Hepatic stellate cell (primary cell): ENCODE results near the gene FBXO30.
A peak's percentile ranks its signal among the peaks of the same experiment; 100 is the strongest.

Source experiments
- DNase-seq: peaks from one replicate; pipeline ENCODE4 v3.0.0; 2011; ENCODE audit warnings: low spot score

Gene FBXO30, protein sequence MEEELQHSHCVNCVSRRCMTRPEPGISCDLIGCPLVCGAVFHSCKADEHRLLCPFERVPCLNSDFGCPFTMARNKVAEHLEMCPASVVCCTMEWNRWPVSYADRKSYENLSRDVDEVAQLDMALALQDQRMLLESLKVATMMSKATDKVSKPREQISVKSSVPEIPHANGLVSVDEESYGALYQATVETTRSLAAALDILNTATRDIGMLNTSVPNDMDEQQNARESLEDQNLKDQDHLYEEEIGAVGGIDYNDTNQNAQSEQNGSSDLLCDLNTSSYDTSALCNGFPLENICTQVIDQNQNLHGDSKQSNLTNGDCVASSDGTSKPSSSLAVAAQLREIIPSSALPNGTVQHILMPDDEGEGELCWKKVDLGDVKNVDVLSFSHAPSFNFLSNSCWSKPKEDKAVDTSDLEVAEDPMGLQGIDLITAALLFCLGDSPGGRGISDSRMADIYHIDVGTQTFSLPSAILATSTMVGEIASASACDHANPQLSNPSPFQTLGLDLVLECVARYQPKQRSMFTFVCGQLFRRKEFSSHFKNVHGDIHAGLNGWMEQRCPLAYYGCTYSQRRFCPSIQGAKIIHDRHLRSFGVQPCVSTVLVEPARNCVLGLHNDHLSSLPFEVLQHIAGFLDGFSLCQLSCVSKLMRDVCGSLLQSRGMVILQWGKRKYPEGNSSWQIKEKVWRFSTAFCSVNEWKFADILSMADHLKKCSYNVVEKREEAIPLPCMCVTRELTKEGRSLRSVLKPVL

DNA sequence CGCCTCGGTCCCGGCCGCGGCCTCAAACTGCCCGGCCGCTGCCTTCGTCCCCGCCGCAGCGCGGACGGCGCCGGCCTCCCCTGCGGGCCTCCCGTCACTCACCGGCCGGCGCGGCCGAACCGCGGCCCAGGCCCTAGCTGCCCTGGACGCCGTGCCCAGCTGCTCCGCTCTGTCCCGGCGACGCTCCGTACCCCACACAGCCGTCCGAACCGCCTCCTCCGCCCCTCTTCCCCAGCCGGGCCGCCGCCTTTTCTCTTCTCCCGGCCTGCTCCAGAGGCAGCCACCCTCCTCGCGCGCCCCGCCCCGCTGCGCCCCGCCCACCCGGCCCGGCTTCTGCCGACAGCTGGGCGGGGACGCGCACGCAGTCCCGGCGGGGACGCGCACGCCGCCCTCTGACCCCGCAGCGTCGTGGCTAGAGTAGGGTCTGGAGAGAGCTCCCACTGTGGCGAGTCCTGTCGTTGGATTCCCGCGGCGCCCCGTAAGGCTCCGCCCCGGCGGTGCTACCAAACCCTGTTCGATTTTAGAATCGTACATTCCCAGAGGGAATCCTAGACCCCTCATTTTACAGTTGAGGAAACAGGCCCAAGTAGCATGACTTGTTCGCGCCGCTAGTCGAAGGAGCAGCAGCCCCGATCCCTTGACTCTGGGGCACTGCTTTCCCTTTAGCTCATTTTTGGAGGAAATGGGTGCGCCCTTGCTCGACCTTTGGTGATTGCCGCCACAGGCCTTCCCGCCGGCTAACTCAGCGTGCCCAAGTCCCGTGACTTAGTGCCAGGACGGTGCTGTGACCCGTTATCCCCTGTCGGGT is at the start of gene FBXO30:
FBXO30 (minus strand) TSS at position 295 of the 808 bp plus-strand sequence. CDS start 8,390 bp downstream, outside the sequence.
- peak; percentile 80 for DNase-seq

DNA sequence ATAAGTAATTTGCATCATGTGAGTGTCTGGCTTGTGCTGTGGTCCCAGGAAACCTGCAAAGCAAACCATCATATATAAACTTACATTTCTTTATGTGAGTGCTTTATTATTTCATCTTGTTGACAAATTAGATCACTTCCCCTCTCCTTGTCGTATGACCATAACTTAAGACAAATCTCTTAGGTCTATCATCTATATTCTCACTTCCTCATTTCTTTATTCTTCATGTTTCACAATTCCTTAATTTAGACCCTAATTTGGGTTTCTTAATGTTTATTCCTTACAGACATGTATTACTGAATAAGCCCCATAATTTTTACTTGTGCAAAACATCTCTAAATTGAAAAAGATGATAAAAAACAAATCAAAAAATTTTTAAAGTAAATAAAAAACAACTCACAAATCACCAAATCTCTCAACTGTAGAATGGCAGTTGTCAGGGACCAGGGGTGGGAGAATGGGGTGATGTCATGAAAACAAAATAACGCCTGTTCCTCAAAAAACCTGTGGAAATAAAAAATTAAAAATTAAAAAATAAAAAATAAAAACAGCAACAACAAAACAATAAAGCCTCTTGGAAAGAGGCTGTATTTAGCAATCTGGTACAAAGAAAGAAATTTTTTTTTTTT is 49.5 kb upstream of the FBXO30 start:
- DNase-seq: no peak

DNA sequence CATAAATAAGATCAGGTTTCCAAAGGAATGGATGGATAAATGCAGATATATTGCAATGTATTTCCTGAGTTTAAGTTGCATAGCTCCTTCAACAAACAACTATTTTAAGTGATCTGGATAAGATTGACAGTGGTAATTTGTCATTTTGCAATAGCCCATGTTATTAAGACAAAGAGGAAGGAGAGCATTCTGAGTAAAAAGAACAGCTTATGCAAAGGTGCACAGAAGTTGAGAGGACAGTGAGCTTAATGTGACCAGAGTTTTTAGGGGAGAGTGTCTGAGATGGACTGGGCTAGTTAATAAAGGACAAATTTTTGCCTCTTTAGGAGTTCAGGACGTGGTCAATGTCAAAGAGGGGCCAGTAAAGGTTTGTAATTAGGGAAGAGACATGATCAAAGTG is 48.8 kb upstream of the FBXO30 start:
- DNase-seq: no peak

DNA sequence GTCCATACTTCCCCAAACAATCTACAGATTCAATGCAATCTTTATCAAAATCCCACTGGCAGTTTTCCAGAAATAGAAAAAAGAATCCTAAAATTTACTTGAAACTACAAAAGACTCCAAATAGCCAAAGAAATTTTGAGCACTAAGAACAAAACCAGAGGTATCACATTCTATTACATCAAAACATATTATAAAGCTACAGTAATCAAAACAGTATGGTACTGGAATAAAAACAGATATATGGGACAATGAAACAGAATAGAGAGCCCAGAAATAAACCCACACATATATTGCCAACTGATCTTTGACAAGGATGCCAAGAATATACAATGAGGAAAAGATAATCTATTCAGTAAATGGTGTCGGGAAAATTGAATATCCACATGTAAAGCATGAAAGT is 46.0 kb upstream of the FBXO30 start:
- no peak for DNase-seq

DNA sequence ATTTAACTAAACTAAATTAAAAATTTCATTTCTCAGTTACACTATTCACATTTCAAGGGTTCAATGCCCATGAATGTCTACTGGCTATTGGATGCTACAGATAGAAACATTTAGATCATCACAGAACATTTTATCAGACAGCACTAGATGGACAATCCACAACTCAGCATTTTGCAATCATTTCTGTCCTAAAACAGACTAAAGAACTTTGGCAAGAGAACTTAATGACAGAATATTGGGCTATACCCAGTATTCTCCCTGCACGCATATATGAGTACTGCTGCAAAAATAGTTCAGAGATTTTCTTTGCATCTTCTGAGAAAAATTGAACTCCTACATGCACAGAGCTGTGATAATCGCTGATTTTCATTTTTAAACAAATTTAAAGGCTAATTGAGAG is 36.1 kb upstream of the FBXO30 start:
- DNase-seq: no peak

DNA sequence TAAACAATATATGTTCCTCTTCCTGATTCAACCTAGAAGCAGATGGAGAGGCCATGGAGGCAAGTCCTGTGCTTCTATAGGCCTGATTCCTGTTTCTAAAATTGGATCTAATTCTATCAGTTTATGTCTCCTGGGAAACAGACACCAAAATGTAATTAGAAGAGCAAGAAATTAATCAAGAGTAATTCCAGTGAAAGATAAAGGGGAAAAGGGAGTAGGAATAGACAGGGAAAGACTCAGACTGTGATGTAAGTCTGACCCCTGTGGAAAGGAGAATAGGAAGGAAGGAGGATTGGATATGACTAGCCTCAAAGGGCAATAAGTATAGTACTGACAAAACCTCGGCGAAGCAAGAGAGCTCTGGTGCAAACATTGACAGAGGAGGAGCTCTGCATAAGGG is 33.9 kb upstream of the FBXO30 start:
- no peak for DNase-seq

DNA sequence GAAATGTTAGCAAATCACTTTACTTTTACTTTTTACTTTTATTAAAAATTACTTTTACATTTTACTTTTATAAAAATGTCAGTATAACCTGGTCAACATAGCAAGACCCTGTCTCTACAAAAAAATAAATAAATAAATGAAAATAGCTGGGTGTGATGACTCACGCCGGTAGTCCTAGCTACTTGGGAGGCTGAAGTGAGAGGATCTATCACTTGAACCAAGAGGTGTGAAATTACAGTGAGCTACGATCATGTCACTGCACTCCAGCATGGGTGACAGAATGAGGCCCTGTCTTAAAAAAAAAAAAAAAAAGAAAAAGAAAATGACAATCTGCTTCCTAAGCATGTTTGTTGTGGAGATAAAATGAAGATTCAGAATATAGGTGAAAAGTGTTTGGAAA is 31.0 kb upstream of the FBXO30 start:
- no peak for DNase-seq

DNA sequence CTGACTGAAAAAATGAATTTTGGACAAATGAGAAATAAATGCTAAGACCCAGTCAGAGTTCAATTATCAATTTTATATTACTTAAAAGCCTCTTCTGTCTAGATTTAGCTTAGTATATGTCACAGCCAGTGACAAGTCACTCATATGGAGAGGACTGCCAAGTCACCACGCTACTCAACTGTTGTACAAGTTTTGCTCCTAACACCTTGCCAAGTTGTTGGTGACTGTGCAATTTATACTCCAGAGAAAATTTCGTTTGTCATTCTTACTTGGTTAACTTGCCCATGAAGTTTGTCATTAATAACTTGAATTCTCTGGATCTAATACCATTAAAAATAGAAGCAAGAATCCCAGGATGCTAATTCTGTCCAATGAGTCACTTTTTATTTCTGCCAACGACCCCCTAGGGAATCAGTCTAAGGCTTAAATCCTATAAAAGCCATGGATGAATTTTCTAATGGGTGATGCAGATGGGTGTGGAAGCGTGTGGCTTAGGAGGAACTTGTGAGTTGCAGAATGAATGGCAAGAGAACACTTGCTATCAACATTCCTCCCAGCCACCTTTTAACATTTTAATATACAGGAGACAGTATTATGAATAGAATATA is 30.4 kb upstream of the FBXO30 start:
- DNase-seq: no peak

DNA sequence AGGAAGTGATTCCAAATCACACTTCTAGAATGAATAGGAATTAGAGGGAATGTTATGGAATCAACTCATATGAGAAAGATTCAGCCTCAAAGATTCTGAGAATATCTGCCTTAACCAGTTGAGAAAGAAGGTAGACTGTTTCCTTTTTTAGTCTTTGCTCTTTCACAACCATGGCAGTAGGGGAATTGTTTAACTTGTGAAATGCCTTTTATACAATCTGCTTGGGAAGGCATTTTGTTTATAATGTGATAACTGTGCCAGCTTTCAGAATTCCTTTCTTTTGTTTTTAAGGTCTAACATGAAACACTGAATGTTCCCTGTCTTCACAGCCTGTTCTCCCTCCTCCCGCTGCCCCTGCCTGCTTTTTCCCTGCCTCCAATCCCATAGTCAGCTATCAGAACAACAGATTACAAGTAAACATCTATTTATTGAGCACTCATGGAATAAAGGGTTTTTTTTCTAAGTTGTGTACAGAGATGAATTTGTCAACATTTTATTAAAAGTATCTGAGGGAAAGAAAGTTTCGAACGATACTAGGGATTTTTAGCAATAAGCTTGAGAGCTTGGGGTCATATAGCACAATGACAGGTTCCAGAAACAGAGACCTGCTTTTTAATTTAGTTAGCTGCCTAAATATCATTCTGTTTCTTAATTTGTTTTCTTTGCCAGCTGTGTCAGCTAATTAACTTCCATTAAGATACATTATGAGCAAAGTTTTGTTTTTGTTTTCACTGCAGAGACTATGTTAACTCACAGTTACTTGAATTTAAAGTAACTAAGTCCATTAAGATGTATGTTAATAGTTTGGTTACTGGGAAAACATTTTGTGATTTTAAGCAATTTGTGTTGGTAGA is 28.3 kb upstream of the FBXO30 start:
- no peak for DNase-seq

DNA sequence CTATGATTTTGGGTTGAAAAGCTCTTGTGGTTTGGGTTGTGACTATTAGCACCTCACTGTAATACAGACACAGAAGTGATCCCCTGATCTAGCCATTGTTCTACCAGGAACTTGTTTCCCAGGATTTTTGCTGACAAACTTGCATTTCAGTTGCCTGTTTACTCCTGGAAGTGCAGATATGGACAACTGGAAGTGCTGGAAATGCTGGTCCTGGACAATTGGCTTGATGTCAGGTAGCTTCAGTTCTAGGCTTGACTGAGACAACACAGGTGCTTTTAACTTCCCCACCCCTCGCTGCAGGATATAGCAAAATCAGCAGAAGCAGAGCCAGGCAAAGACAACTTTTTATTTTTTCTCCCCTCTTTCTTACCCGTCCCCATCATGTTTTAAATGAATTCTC is 27.1 kb upstream of the FBXO30 start:
- DNase-seq: no peak

DNA sequence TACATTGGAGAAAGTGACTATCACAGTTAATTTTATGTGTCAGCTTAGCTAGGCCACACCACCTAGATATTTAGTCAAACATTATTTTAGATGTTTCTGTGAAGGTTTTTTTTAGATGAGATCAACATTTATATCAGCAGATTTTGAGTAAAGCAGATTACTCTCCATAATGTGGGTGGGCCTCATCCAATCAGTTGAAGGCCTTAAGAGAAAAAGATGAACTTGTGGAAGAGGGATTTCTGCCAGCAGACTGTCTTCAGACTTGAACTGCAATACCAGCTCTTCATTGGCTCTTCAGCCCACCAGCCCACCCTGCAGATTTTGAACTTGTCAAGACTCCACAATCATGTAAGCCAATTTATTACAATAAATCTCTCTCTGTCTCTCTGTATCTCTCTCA is 25.1 kb upstream of the FBXO30 start:
- DNase-seq: no peak

DNA sequence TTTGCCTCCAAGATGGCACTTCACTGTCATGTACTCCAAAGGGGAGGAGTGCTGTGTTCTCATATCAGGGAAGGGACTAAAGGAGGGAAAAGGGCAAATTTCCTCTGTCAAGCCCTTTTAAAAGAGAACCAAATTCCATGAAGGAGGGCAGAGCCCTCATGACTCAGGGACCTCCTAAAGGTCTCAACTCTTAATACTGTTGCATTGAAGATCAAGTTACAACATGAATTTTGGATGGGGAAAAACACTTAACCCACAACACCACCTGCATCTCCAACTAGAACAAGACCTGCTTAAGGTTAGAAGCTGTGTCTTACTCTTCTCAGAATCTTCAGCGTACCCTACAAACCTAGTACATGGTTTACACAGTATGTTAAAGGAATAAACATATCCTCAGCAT is 23.7 kb upstream of the FBXO30 start:
- DNase-seq: no peak

DNA sequence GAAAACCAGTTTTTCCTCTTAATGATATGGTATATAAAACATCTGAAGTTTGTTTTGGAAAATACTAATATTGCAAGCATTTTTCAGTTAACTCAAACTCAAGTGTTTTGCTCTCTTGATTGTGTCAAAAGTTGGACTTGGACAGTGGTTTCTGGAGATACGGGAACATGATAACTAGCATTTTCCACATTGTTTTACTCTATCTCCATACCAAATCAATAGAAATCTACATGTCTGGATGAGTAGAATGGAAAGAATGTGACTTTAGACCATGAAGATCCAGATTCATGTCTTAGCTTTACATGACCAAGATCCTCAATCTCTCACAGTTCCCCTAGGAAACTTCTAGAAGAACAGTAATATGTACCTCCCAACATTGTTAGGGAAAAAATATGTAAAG is 22.2 kb upstream of the FBXO30 start:
- DNase-seq: no peak

DNA sequence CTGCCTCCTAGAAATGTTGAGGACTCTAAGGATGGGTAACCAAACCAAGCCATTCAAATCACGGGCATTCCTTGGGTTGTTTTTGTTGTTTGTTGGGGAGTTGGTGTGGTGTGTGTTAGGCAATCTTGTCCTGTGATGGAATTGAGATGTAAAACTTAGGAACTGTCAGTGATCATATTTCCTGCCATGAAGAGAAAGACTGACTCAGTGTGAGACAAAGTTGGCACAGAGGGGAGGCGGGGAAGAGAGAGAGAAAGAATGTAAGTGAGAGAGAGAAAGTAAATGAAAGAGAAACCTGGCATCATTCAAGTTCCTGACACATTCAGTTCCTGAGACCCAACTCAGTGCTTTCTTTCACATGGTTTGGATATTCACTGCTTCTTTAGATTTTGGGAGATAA is 21.6 kb upstream of the FBXO30 start:
- no peak for DNase-seq

DNA sequence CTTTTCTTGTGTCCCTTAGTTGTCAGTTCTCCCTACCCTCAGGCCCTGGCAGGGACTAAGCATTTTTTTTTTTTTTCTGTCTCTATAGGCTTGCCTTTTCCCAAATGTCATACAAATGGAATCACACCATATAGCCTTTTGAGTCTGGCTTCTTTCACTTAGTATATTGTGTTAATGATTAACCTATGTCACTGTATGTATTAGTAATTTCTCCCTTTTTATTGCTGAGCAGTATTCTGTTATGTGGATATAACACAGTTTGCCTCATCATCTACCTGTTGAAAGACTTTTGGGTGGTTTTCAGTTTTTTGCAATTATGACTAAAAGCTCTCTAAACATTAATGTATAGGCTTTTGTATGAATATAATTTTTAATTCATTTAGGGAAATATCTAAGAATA is 16.0 kb upstream of the FBXO30 start:
- DNase-seq: no peak

DNA sequence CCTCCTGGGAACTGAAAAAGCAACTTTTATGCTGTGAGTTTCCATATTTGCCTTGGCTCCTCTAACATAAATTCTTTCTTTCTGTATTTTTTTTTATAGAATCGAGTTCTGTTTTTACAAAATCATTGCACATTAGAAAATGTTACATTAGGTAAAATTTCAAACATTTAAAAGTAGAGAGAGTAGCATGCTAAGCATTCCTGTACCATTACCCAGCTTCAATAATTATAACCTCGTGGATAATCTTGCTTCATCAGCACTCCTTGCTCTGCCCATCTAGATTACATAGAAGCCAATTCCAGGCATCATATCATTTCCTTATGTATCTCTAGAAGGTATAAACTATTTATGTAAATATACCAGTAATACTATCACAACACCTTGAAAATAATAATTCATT is 15.4 kb upstream of the FBXO30 start:
- DNase-seq: no peak

DNA sequence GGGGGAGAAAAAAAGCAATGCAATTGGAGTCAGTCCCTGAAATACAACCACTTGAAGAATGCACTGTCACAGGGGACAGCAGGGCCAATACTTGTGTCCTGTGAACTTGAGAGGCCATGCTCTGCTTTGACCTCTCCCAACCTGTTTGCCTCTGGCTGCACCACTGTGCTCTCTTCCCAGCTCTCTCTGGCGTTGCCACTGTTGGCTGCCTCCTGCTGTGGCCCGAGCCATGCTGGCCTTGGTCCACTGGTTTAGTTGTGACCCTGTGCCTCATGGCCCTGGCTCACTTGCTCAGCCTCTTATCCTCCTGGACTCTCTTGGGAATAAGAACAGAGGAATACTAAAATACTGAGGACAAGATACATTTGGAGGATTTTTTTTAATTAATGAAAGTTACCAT is 14.5 kb upstream of the FBXO30 start:
- DNase-seq: no peak

DNA sequence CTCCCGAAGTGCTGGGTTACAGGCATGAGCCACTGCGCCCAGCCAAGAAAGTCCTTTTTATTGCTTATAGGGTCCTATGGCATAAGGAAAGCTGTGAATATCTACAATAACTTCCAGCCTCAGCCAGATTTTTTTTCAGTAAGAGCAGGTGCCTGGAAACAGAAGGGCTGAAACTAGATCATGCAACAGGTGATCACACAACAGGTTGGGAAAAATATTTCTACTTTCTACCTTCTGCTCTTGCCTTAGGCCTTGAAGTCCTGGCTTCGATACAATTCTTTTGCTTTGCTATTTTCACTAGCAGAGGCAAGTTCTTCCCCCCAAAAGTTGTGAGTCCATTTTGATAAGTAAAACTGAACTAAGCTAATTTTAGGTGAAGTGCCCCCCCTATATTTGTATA is 9.7 kb upstream of the FBXO30 start:
- no peak for DNase-seq

DNA sequence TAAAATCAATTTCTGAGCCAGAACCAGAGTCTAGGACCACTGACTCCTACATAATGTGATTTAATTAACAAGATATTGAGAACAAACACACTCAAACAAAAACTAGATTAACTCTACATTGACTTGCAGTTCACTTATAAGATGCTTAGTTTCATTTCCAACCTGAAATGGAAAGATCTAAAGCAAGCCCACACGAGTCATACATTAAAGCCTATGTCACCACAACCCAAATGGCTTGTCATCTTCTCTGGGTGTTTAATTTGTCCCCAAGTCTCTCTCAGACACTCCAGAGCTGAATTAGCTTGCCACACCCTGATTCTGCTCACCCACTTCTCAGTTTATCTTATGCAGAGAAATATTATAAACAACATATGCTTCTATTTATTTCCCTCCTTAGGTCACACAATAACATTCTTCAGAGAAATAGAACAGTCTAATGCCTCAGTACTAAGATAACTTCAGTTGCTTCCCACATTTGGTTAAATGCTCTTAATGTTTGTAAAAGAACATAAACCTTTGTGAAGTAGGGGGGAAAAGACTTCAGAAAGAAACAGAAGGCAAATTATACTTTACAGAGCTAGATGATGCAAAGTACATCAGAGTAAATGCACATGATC is 8.8 kb upstream of the FBXO30 start:
- no peak for DNase-seq

DNA sequence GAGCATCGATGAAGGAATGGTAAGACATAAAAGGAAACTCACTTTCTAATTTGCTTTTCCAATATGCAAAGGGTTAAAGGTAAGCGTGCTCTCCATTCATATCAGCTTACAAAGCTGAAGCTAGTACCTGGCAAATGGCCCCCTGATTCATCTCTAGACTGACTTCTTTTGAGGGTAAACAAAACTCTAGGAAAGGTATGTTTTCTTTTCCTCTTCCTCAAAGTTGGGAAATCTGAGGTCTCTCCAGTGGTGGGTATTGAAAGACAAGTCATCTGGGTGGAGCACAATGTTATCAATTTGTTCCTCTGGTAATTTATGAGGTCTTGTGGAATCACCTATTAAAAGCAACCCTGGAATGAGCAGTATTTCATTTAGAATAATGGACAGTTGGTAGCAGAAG is 7.9 kb upstream of the FBXO30 start:
- DNase-seq: no peak

DNA sequence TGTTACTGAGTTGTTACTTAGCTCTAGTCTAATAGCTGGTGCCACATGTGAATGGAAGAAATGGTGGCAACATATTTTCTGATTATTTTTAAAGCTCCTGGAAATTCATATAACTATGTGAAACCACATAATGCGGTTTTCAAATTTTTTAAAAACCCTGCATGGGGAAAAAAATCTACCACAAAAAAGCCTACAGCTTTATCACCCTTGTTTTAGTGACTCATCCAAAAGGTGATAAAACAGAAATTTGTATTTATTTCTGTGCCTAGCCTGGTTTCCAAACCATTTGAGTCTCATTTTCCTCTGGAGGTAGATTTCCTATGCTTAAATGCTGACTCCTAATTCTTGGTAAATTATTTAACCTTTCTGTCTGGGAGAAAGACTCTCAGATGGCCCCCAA is 5.4 kb upstream of the FBXO30 start:
- DNase-seq: no peak
